H9 (cell line): ENCODE measurements around the gene VENTX. TPM values are rescaled to one million over a fixed set of nuclear protein-coding genes. Genes with fewer than 3 reads are reported as not detected.

ENCODE experiments used
- DNase-seq: peaks from one replicate; pipeline ENCODE4 v3.0.0-alpha.2; 2017
- H2AFZ ChIP-seq: one replicate; pipeline ENCODE4 v1.6.1; 2013; ENCODE audit warnings: mild to moderate bottlenecking, low read length, control low read depth, moderate library complexity
- H2AK5ac ChIP-seq: 2 replicates; pipeline ENCODE4 v1.6.1; 2013; ENCODE audit warnings: low read length, control low read depth, mixed read lengths; ENCODE audit not compliant: insufficient read length
- H2BK120ac ChIP-seq: one replicate; pipeline ENCODE4 v1.6.1; 2013; ENCODE audit warnings: low read depth, mild to moderate bottlenecking, low read length, control low read depth, inconsistent platforms; ENCODE audit not compliant: poor library complexity, severe bottlenecking
- H2BK12ac ChIP-seq: 2 replicates; pipeline ENCODE4 v1.6.1; 2013; ENCODE audit warnings: low read length, control low read depth, mixed read lengths, low read depth; ENCODE audit not compliant: insufficient read length
- H2BK15ac ChIP-seq: 2 replicates; pipeline ENCODE4 v1.6.1; 2013; ENCODE audit warnings: low read depth, low read length, control low read depth
- H2BK20ac ChIP-seq: one replicate; pipeline ENCODE4 v1.6.1; 2013; ENCODE audit warnings: low read depth, mild to moderate bottlenecking, low read length, control low read depth, inconsistent platforms; ENCODE audit not compliant: poor library complexity, severe bottlenecking
- H2BK5ac ChIP-seq: 2 replicates; pipeline ENCODE4 v1.6.1; 2013; ENCODE audit warnings: low read length, control low read depth, mixed read lengths; ENCODE audit not compliant: insufficient read length
- H3K14ac ChIP-seq: 2 replicates; pipeline ENCODE4 v1.6.1; 2013; ENCODE audit warnings: low read length, control low read depth; ENCODE audit not compliant: insufficient read depth
- H3K18ac ChIP-seq: 2 replicates; pipeline ENCODE4 v1.6.1; 2013; ENCODE audit warnings: low read depth, mild to moderate bottlenecking, mixed read lengths, low read length, control low read depth; ENCODE audit not compliant: insufficient read length
- H3K23ac ChIP-seq: 2 replicates; pipeline ENCODE4 v1.6.1; 2013; ENCODE audit warnings: low read length, control low read depth, mixed read lengths, low read depth; ENCODE audit not compliant: insufficient read length
- H3K23me2 ChIP-seq: 2 replicates; pipeline ENCODE4 v1.6.1; 2013; ENCODE audit warnings: low read depth, mild to moderate bottlenecking, mixed read lengths, low read length, control low read depth; ENCODE audit not compliant: insufficient read length, poor library complexity, severe bottlenecking
- H3K27ac ChIP-seq: 2 replicates; pipeline ENCODE4 v1.5.1; 2013; ENCODE audit warnings: low read length, control low read depth, mixed read lengths, low read depth; ENCODE audit not compliant: insufficient read length
- H3K27me3 ChIP-seq: 2 replicates; pipeline ENCODE4 v1.6.1; 2013; ENCODE audit warnings: low read length, control low read depth, inconsistent platforms; ENCODE audit not compliant: insufficient read depth
- H3K4ac ChIP-seq: 2 replicates; pipeline ENCODE4 v1.6.1; 2013; ENCODE audit warnings: low read depth, mild to moderate bottlenecking, control low read depth, inconsistent platforms, low read length, moderate library complexity
- H3K4me1 ChIP-seq: 2 replicates; pipeline ENCODE4 v1.6.1; 2013; ENCODE audit warnings: low read length, control low read depth, inconsistent platforms; ENCODE audit not compliant: insufficient read depth
- H3K4me2 ChIP-seq: 2 replicates; pipeline ENCODE4 v1.6.1; 2013; ENCODE audit warnings: low read length, control low read depth, mixed read lengths; ENCODE audit not compliant: insufficient read length, insufficient read depth
- H3K56ac ChIP-seq: 2 replicates; pipeline ENCODE4 v1.6.1; 2013; ENCODE audit warnings: low read depth, mild to moderate bottlenecking, mixed read lengths, low read length, control low read depth; ENCODE audit not compliant: insufficient read length
- H3K79me1 ChIP-seq: 2 replicates; pipeline ENCODE4 v1.6.1; 2013; ENCODE audit warnings: low read depth, mild to moderate bottlenecking, moderate library complexity, low read length, control low read depth, inconsistent platforms; ENCODE audit not compliant: insufficient read depth, poor library complexity, severe bottlenecking
- H3K79me2 ChIP-seq: 2 replicates; pipeline ENCODE4 v1.6.1; 2013; ENCODE audit warnings: low read length, control low read depth, inconsistent platforms; ENCODE audit not compliant: insufficient read depth
- H3K9ac ChIP-seq: 2 replicates; pipeline ENCODE4 v1.6.1; 2013; ENCODE audit warnings: low read length, control low read depth, mixed read lengths; ENCODE audit not compliant: insufficient read length; ENCODE audit errors: extremely low read depth
- H3K9me3 ChIP-seq: one replicate; pipeline ENCODE4 v1.6.1; 2013; ENCODE audit warnings: low read depth, low read length, inconsistent platforms; ENCODE audit not compliant: control insufficient read depth
- H3T11ph ChIP-seq: one replicate; pipeline ENCODE4 v1.6.1; 2013; ENCODE audit warnings: mild to moderate bottlenecking, low read length, control low read depth, inconsistent platforms
- H4K20me1 ChIP-seq: one replicate; pipeline ENCODE4 v1.6.1; 2013; ENCODE audit not compliant: control insufficient read depth, insufficient read length, insufficient read depth
- H4K5ac ChIP-seq: 2 replicates; pipeline ENCODE4 v1.6.1; 2013; ENCODE audit warnings: low read depth, mild to moderate bottlenecking, mixed read lengths, low read length, control low read depth; ENCODE audit not compliant: insufficient read length
- H4K8ac ChIP-seq: replicated peaks from 2 replicates; pipeline ENCODE4 v1.6.1; 2013; ENCODE audit warnings: low read length, control low read depth, mixed read lengths, low read depth; ENCODE audit not compliant: insufficient read length
- H4K91ac ChIP-seq: 2 replicates; pipeline ENCODE4 v1.6.1; 2013; ENCODE audit warnings: low read depth, mild to moderate bottlenecking, moderate library complexity, mixed read lengths, low read length, control low read depth; ENCODE audit not compliant: insufficient read length
- H3K27ac Mint-ChIP-seq, 3 experiments: 2 replicates in 2 of 3; 3 replicates in 1 of 3; pipeline ENCODE4 v1.8.0; 2020 to 2021; ENCODE audit warnings: mixed read lengths in 3 of 3, mild to moderate bottlenecking in 1 of 3, moderate library complexity in 1 of 3
- H3K27me3 Mint-ChIP-seq: 2 replicates; pipeline ENCODE4 v1.8.0; 2021; ENCODE audit warnings: low read depth, mild to moderate bottlenecking, moderate library complexity, mixed read lengths
- H3K36me3 Mint-ChIP-seq, 3 experiments: 2 replicates in 2 of 3; 3 replicates in 1 of 3; pipeline ENCODE4 v1.8.0; 2020 to 2021; ENCODE audit warnings: low read depth in 3 of 3, mixed read lengths in 3 of 3; ENCODE audit not compliant: insufficient read depth in 1 of 3
- H3K4me1 Mint-ChIP-seq, 2 experiments: 2 replicates each; pipeline ENCODE4 v1.8.0; 2020; ENCODE audit warnings: mixed read lengths in 2 of 2
- H3K4me3 Mint-ChIP-seq, 2 experiments: 2 replicates in 1 of 2; 3 replicates in 1 of 2; pipeline ENCODE4 v1.8.0; 2020 to 2021; ENCODE audit warnings: mild to moderate bottlenecking in 2 of 2, mixed read lengths in 2 of 2, moderate library complexity in 1 of 2
- H3K9me3 Mint-ChIP-seq, 2 experiments: 2 replicates in 1 of 2; 3 replicates in 1 of 2; pipeline ENCODE4 v1.8.0; 2020; ENCODE audit warnings: mild to moderate bottlenecking in 2 of 2, mixed read lengths in 2 of 2, moderate library complexity in 1 of 2
- WGBS: extraction: QIAGEN DNeasy Blood & Tissue Kit; methylation state at CpG from one replicate; pipeline ENCODE4 v1.1.7; 2013; ENCODE audit warnings: missing lambda C conversion rate, low lambda C conversion rate, mixed read lengths; ENCODE audit not compliant: insufficient read length; ENCODE audit errors: extremely low coverage; 5-methylcytosine and 5-hydroxymethylcytosine counted together
- total RNA-seq: library from RNA; stranded (reverse); gene quantifications from 2 replicates; pipeline ENCODE4 v1.2.1, GENCODE V29; 2021
- TF ChIP-seq, protein P1 (sequence below): fragments of 200-600 bp; sonication (generic); conservative IDR thresholded peaks from 3 replicates; pipeline ENCODE4 v1.8.0; 2021; ENCODE audit warnings: antibody characterized with exemption, mild to moderate bottlenecking

Gene VENTX
- total RNA-seq, 1 experiment from 2014 or later, result 10.9 TPM

DNA sequence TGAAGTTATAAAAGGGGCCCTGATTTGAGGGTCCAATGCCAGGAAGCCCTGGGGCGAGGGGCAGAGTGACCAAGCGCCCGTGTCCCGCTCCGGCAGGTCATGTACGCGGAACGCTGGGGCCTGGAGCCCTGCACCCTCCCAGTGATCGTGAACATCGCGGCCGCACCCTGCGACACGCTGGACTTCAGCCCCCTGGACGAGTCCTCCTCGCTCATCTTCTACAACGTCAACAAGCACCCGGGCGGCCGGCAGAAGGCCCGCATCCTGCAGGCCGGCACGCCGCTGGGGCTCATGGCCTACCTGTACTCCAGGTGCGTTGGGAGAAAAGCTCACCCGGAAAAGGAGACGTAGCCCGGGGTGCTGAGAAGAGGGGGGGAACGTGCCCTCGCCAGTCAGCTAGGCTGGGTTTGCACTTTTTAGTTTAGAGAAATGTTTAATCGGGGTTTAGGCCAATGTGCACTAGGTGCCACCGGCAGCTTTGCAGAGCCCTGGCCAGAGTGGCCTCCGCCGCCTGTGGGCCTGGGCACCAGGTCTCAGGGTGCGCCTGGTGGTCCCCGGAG is 30.5 kb upstream of the VENTX start:
- no peaks in the 10 kb centered on the region; the same call in none of the 2 replicates for H3K27me3 Mint-ChIP-seq
- Histone ChIP-seq H3K4me2 (no peak overlapping the region), H3K14ac (no peak overlapping the region; the same call in 1 of the 2 replicates), H2BK5ac (no peak overlapping the region), H3K27ac (no peak overlapping the region), H3K9me3 (no peaks in the 10 kb centered on the region), H3K27me3 (no peaks in the 10 kb centered on the region), H3K56ac (no peak overlapping the region), H2BK12ac (no peak overlapping the region), H4K5ac (no peak overlapping the region), H3K4ac (no peak overlapping the region), H4K20me1 (no peaks in the 10 kb centered on the region), H3K23me2 (no peaks in the 10 kb centered on the region), H3K9ac (no peak overlapping the region), H3T11ph (no peak overlapping the region), H3K79me1 (no peaks in the 10 kb centered on the region), H2BK20ac (no peak overlapping the region), H3K18ac (no peak overlapping the region), H4K8ac (no peak overlapping the region), H2BK15ac (no peak overlapping the region), H2BK120ac (no peak overlapping the region), H2AFZ (no peak overlapping the region), H3K79me2 (no peaks in the 10 kb centered on the region), H2AK5ac (no peak overlapping the region), H4K91ac (no peak overlapping the region), H3K4me1 (no peaks in the 10 kb centered on the region), H3K23ac (no peak overlapping the region)
- H3K27ac Mint-ChIP-seq, result 0 out of 7 replicates have a peak overlapping the region, but pooled peaks of 1 of the 3 experiments have one; percentile 44
- H3K4me1 Mint-ChIP-seq, result no peaks in the 10 kb centered on the region
- peaks cover 0 to 9% (median 3%) of the 10 kb centered on the region in 3 experiments; a peak in 4 of 7 replicates for H3K36me3 Mint-ChIP-seq
- H3K4me3 Mint-ChIP-seq, result no peak overlapping the region
- H3K9me3 Mint-ChIP-seq, result no peaks in the 10 kb centered on the region
- TF ChIP-seq, protein P1, sequence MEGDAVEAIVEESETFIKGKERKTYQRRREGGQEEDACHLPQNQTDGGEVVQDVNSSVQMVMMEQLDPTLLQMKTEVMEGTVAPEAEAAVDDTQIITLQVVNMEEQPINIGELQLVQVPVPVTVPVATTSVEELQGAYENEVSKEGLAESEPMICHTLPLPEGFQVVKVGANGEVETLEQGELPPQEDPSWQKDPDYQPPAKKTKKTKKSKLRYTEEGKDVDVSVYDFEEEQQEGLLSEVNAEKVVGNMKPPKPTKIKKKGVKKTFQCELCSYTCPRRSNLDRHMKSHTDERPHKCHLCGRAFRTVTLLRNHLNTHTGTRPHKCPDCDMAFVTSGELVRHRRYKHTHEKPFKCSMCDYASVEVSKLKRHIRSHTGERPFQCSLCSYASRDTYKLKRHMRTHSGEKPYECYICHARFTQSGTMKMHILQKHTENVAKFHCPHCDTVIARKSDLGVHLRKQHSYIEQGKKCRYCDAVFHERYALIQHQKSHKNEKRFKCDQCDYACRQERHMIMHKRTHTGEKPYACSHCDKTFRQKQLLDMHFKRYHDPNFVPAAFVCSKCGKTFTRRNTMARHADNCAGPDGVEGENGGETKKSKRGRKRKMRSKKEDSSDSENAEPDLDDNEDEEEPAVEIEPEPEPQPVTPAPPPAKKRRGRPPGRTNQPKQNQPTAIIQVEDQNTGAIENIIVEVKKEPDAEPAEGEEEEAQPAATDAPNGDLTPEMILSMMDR, result no peak
- no peak for DNase-seq
- WGBS, result no CpG with 5 or more reads among the region's 36 CpGs
